GM23248 (cell line): Measurements from ENCODE around the gene GOLIM4.

Source experiments
- EZH2 ChIP-seq: fragments of 200-600 bp; sonication (generic); IDR thresholded peaks from 2 replicates; pipeline ENCODE4 v1.6.1; 2018; ENCODE audit warnings: antibody characterized with exemption, mild to moderate bottlenecking; ENCODE audit not compliant: insufficient read depth, poor library complexity, severe bottlenecking
- EZH2phosphoT487 ChIP-seq: fragments of 200-600 bp; sonication (generic); IDR thresholded peaks from 2 replicates; pipeline ENCODE4 v1.6.1; 2018; ENCODE audit warnings: antibody characterized with exemption, moderate library complexity, mild to moderate bottlenecking, low read depth; ENCODE audit not compliant: insufficient read depth

DNA sequence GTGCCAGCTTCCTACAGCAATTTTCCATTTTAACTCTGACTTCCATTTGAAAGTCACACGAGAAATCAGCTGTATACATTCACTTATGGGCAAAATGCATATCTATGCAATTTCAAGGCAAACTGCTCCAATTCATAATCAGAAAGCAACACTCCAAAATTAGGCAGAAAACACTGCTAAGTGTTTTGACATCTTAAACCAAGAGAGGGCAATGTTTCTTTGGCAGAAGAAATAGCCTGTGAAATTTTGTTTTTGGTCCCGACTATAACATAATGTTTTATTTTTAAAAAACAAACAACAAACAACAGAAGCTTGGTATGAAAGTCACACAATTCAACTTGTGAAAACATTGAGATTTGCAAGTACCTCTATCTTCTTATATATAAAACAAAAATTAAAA is 42.6 kb downstream of the GOLIM4 start:
- TF ChIP-seq EZH2, result no peak
- TF ChIP-seq EZH2phosphoT487, result no peak
